ENCODE measurements around the gene SCYGR8. TPM values are rescaled to one million over a fixed set of nuclear protein-coding genes. Genes with fewer than 3 reads are reported as not detected.

Gene SCYGR8, protein sequence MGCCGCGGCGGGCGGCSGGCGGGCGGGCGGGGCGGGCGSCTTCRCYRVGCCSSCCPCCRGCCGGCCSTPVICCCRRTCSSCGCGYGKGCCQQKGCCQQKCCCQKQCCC
- total RNA-seq (2022) (not detected in 2 replicates), Bru-seq, nascent RNA (percentile 18 among the genes with signal in this experiment), BruChase-seq, experiment 1, labeled RNA remaining after a 6-hour chase (not detected), BruChase-seq, experiment 2, labeled RNA remaining after a 2-hour chase (not detected)
- long read RNA-seq, result 0 reads

DNA sequence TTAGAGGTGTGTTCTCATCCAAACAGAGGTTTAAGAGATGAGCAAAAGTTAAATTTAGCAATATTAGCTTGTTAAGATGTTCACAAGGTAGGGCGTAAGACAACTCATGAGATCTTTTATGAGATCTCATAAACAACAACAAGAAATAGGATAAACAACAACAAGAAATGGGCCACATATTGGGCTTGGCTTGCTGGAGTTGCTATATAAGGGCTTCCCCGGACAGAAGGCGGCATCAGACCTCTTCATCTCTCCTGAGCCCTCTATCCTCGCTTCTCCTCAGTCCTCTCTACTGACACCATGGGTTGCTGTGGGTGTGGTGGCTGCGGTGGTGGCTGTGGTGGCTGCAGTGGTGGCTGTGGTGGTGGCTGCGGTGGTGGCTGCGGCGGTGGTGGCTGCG, at the start of gene SCYGR8:
Gene SCYGR8 (plus strand): TSS at position 301 of the 400 bp plus-strand sequence. CDS start 0 bp downstream, at position 301.
- Mint-ChIP-seq H3K27ac (ENCODE audit: unreplicated experiment) (no peak within 1 kb of the TSS), H3K4me3 (ENCODE audit: low read depth, unreplicated experiment) (no peak within 1 kb of the TSS), H3K9me3 (ENCODE audit: low read depth, unreplicated experiment) (no peaks in the 10 kb centered on the region), H3K27me3 (ENCODE audit: unreplicated experiment) (no peaks in the 10 kb centered on the region), H3K36me3 (ENCODE audit: insufficient read depth, unreplicated experiment) (no peaks in the 10 kb centered on the region), H3K4me1 (ENCODE audit: low read depth, unreplicated experiment) (peaks cover 16% of the 10 kb centered on the region)
- intact Hi-C loops (cut with micrococcal nuclease; ENCODE audit: unreplicated experiment), result no loop called here
- TF ChIP-seq, protein P1, sequence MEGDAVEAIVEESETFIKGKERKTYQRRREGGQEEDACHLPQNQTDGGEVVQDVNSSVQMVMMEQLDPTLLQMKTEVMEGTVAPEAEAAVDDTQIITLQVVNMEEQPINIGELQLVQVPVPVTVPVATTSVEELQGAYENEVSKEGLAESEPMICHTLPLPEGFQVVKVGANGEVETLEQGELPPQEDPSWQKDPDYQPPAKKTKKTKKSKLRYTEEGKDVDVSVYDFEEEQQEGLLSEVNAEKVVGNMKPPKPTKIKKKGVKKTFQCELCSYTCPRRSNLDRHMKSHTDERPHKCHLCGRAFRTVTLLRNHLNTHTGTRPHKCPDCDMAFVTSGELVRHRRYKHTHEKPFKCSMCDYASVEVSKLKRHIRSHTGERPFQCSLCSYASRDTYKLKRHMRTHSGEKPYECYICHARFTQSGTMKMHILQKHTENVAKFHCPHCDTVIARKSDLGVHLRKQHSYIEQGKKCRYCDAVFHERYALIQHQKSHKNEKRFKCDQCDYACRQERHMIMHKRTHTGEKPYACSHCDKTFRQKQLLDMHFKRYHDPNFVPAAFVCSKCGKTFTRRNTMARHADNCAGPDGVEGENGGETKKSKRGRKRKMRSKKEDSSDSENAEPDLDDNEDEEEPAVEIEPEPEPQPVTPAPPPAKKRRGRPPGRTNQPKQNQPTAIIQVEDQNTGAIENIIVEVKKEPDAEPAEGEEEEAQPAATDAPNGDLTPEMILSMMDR (IDR thresholded peaks at IDR 0.05; ENCODE audit: unreplicated experiment), result no peak
- BruUV-seq (replicated peaks), result no TSS peak
- DNase-seq, result no peak
- CTCF ChIA-PET, result no interaction called here

DNA sequence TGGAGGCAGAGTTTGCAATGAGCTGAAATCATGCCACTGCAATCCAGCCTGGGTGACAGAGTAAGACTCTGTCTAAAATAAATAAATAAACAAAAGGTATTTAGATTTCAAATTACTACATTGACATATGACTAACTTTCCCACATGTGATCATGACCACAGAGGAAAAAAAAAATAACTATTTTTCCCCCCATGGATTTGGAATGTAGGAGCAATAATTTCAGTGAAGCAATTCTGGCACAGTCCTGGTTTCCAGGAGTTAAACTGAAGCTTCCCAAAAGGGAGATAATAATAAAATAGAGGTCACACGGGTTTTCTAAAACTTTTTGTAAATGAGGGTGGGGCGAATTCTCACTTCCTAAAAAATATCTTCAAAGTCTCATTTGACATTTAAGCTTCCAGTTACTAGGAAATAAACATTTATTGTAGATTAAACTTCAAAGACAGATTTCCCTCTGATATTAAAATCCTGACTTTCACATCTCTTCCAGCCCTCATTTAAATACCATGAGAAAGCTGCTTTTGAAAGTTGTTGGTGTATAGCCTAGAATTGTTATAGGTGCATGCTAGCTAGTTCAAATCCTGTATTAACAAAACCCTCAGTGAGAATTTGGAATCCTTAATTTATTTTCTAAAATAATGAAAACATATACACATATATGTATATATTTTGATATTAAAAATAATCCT, 48.6 kb upstream of the SCYGR8 start:
- Mint-ChIP-seq H3K27ac (ENCODE audit: unreplicated experiment) (no peak overlapping the region), H3K4me1 (ENCODE audit: low read depth, unreplicated experiment) (peaks cover 16% of the 10 kb centered on the region), H3K4me3 (ENCODE audit: low read depth, unreplicated experiment) (no peak overlapping the region), H3K27me3 (ENCODE audit: unreplicated experiment) (no peaks in the 10 kb centered on the region), H3K9me3 (ENCODE audit: low read depth, unreplicated experiment) (peaks cover 6% of the 10 kb centered on the region), H3K36me3 (ENCODE audit: insufficient read depth, unreplicated experiment) (peaks cover 59% of the 10 kb centered on the region)
- intact Hi-C loops (cut with micrococcal nuclease; ENCODE audit: unreplicated experiment), result no loop called here
- DNase-seq, result no peak
- CTCF ChIA-PET, result interaction anchor here (2.2 kb wide), 1 partner anchor 69 kb away, joined by 6 read pairs; no protein-coding TSS in a partner anchor
- TF ChIP-seq, protein P1 (IDR thresholded peaks at IDR 0.05; ENCODE audit: unreplicated experiment), result no peak
- BruUV-seq (replicated peaks), result no TSS peak

DNA sequence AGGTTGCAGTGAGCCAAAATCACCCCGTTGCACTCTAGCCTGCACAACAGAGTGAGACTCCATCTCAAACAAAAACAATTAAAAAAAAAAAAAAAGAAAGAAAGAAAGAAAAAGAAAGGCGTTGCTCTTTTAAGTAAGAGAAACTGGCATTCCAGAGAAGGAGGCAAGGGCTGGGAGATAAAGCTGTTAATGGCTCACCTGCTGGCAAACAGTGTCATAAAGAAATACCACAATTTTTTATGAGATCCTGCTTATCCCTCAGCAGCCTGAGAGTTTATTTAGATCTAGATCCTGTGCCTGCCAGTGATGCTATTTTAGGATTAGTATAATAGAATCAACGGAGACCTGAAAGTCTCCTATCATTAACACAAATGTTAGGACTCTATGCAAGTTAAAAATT, 44.1 kb upstream of the SCYGR8 start:
- Mint-ChIP-seq H3K9me3 (ENCODE audit: low read depth, unreplicated experiment) (no peaks in the 10 kb centered on the region), H3K36me3 (ENCODE audit: insufficient read depth, unreplicated experiment) (peaks cover 65% of the 10 kb centered on the region), H3K4me3 (ENCODE audit: low read depth, unreplicated experiment) (no peak overlapping the region), H3K27ac (ENCODE audit: unreplicated experiment) (no peak overlapping the region), H3K27me3 (ENCODE audit: unreplicated experiment) (no peaks in the 10 kb centered on the region), H3K4me1 (ENCODE audit: low read depth, unreplicated experiment) (peaks cover 41% of the 10 kb centered on the region)
- BruUV-seq (replicated peaks), result no TSS peak
- TF ChIP-seq, protein P1 (IDR thresholded peaks at IDR 0.05; ENCODE audit: unreplicated experiment), result no peak
- CTCF ChIA-PET, result interaction anchor here (0.6 to 0.7 kb wide), 2 partner anchors 16 to 103 kb away, joined by 3 to 4 read pairs; partner anchors contain the start of gene SLC19A3
- intact Hi-C loops (cut with micrococcal nuclease; ENCODE audit: unreplicated experiment), result loop anchor here (5.0 to 10.0 kb wide), 2 partner anchors 61 to 217 kb away; no protein-coding TSS in a partner anchor
- DNase-seq, result no peak

DNA sequence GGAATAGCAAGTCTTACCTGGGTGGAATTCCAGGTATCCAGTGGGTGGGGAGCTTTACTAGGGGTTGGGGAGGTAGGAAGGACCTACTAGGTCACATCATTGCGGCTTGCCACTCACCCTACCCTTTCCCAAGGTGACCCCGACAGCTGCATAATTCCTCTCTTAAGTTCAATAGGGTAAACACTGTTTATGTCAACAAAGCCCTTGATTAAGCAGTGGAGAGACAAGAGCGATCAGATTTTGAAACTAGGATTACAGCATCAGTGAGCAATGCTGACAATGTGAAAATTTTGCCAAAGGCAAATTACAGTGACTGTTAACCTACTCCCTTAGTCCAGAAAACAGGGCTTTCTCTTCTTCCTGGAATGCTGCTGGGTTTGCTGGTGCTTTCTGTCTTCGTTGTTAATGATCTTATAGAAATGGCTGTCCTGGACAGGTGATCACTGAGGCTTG, 42.4 kb upstream of the SCYGR8 start:
- Mint-ChIP-seq H3K36me3 (ENCODE audit: insufficient read depth, unreplicated experiment) (peaks cover 62% of the 10 kb centered on the region), H3K4me1 (ENCODE audit: low read depth, unreplicated experiment) (peaks cover 42% of the 10 kb centered on the region), H3K27me3 (ENCODE audit: unreplicated experiment) (no peaks in the 10 kb centered on the region), H3K27ac (ENCODE audit: unreplicated experiment) (peak overlapping the region; percentile 70), H3K4me3 (ENCODE audit: low read depth, unreplicated experiment) (no peak overlapping the region), H3K9me3 (ENCODE audit: low read depth, unreplicated experiment) (no peaks in the 10 kb centered on the region)
- BruUV-seq (replicated peaks), result no TSS peak
- CTCF ChIA-PET, result interaction anchor here (0.9 kb wide), 2 partner anchors 45 to 51 kb away, joined by 3 read pairs; no protein-coding TSS in a partner anchor
- peak; percentile 33 for DNase-seq
- intact Hi-C loops (cut with micrococcal nuclease; ENCODE audit: unreplicated experiment), result loop anchor here (5.0 to 10.0 kb wide), 2 partner anchors 59 to 219 kb away; no protein-coding TSS in a partner anchor
- TF ChIP-seq, protein P1 (IDR thresholded peaks at IDR 0.05; ENCODE audit: unreplicated experiment), result no peak
